ENCODE results near the gene RAB3C.

DNA sequence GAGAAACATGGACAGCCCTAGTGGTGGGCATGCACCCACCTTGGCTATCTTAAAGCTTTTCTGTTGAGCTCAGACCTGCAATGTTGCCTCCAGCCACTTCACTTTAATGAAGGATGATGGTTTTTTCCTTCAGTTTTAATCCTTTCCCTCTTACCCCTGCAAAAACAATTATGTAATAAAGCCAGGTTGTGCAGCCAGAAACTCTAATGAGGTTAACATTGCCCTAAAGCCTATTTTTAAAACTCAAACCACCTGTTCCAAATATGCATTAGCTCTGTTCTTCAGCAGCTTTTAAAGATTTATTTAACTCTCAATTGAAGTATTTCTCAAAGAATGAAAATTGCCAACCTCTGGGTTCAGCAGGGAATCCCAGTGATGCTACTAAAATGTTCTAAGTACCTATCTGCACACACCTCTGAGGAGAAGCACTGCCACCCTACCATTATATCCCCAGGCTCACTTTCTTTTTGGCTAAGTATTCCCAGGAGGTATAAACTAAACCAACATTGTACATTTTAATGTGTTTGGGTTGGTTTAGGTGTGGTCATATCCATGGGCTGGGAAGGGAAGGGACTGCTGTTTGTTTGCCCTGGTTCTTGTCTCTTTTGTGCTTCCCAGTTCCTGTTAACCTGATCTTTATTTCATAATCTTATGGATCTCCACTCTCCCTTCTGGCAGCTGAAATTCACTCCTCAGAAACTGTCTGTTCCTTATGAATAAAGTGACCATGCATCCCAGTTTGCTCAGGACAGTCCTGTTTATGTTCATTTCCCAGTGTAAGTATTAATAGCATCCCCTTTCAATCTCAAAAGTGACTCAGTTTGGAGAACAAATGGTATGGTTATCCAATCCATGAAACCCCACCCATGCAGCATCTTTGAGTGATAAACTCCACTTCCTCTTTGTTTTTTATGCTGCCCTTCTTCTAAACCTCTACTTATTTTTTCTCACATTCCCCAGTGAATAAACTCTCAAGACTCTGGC, 251.7 kb downstream of the RAB3C start:
- no peak for TF ChIP-seq OSR1 (CRISPR knock-in tag; IDR thresholded peaks at IDR 0.05)
- TF ChIP-seq BACH2 (CRISPR knock-in tag; IDR thresholded peaks at IDR 0.05; ENCODE audit: borderline replicate concordance): no peak
- TF ChIP-seq, protein P1, sequence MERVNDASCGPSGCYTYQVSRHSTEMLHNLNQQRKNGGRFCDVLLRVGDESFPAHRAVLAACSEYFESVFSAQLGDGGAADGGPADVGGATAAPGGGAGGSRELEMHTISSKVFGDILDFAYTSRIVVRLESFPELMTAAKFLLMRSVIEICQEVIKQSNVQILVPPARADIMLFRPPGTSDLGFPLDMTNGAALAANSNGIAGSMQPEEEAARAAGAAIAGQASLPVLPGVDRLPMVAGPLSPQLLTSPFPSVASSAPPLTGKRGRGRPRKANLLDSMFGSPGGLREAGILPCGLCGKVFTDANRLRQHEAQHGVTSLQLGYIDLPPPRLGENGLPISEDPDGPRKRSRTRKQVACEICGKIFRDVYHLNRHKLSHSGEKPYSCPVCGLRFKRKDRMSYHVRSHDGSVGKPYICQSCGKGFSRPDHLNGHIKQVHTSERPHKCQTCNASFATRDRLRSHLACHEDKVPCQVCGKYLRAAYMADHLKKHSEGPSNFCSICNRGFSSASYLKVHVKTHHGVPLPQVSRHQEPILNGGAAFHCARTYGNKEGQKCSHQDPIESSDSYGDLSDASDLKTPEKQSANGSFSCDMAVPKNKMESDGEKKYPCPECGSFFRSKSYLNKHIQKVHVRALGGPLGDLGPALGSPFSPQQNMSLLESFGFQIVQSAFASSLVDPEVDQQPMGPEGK (CRISPR knock-in tag; IDR thresholded peaks at IDR 0.05; ENCODE audit: borderline replicate concordance): no peak
- no peak for TF ChIP-seq ZNF8 (CRISPR knock-in tag; IDR thresholded peaks at IDR 0.05)
- no peak for TF ChIP-seq ZNF565 (CRISPR knock-in tag; conservative IDR thresholded peaks at IDR 0.05; ENCODE audit: low read depth)
- TF ChIP-seq ZFP30 (CRISPR knock-in tag; IDR thresholded peaks at IDR 0.05): no peak
- no peak for TF ChIP-seq ZFP3 (CRISPR knock-in tag; IDR thresholded peaks at IDR 0.05)
- no peak for TF ChIP-seq CSDC2 (CRISPR knock-in tag; IDR thresholded peaks at IDR 0.05)

Measured in SK-N-SH treated with all-trans-retinoic acid at 6 μM for 48 hours (cell line).